Adrenal gland (tissue), 12 donors: ENCODE measurements around the gene CHD8. TPM values are rescaled to one million over a fixed set of nuclear protein-coding genes. Genes with fewer than 3 reads are reported as not detected.
A peak's percentile ranks its signal among the peaks of the same experiment; 100 is the strongest.

Source experiments
- DNase-seq, 7 donors: peaks; one replicate each; pipeline ENCODE4 v3.0.0-alpha.2; 2019 to 2020
- H3K27ac ChIP-seq, 5 donors: fragments of 200-600 bp; sonication (generic) in 4 of 5; 1 replicate in 3 of 5; 2 replicates in 2 of 5; pipeline versions ENCODE4 v1.5.1 to v1.8.0; 2016 to 2020; ENCODE audit warnings: mild to moderate bottlenecking in 1 of 5
- H3K27me3 ChIP-seq: fragments of 200-600 bp; 2 replicates; pipeline ENCODE4 v1.8.0; 2021
- H3K36me3 ChIP-seq, 2 donors: fragments of 200-600 bp; replicated peaks in 1 of 2; 1 replicate in 1 of 2; 2 replicates in 1 of 2; pipeline versions ENCODE4 v1.5.1 to v1.8.0; 2018 to 2022
- H3K4me1 ChIP-seq, 2 donors: fragments of 200-600 bp; replicated peaks in 1 of 2; 1 replicate in 1 of 2; 2 replicates in 1 of 2; pipeline versions ENCODE4 v1.5.1 to v1.8.0; 2018 to 2021
- H3K4me3 ChIP-seq, 4 donors: fragments of 200-600 bp; sonication (generic) in 3 of 4; one replicate each; pipeline ENCODE4 v1.5.1; 2016 to 2018
- H3K9me3 ChIP-seq, 3 donors: fragments of 200-600 bp; sonication (generic) in 1 of 3; replicated peaks in 1 of 3; 1 replicate in 2 of 3; 2 replicates in 1 of 3; pipeline versions ENCODE4 v1.5.1 to v1.8.0; 2016 to 2021
- CTCF ChIP-seq, 6 experiments: fragments of 450-650 bp in 4 of 6; fragments of 200-600 bp in 2 of 6; sonication (generic) in 1 of 6; IDR thresholded peaks; 1 replicate in 5 of 6; 2 replicates in 1 of 6; pipeline versions ENCODE4 v1.5.1 to v1.8.0; 2016 to 2021; ENCODE audit warnings: antibody characterized with exemption in 6 of 6, mild to moderate bottlenecking in 2 of 6, moderate library complexity in 1 of 6
- POLR2A ChIP-seq, 2 donors: fragments of 450-650 bp; IDR thresholded peaks; one replicate each; pipeline ENCODE4 v1.6.1; 2017; ENCODE audit warnings: antibody characterized with exemption in 2 of 2, mild to moderate bottlenecking in 2 of 2, moderate library complexity in 1 of 2
- whole genome bisulfite sequencing, 4 donors: extraction: QIAGEN DNeasy Blood & Tissue Kit in 2 of 4; methylation state at CpG; one replicate each; pipeline versions ENCODE4 v1.1.5 to v1.1.7; 2013 to 2017; 5-methylcytosine and 5-hydroxymethylcytosine counted together
- intact Hi-C, 2 donors: fragments of 100-400 bp; cut with DNase I; formaldehyde crosslinking; loops; one replicate each; pipeline versions ENCODE4 v1.14.1 to v1.15.0; 2022 to 2023
- polyA plus RNA-seq, 3 donors: library from polyadenylated mRNA; stranded (reverse); fragments of 200-250 nt in 2 of 3; fragments of 350-450 nt in 1 of 3; fragmentation: Illumina TruSeq in 1 of 3; extraction: RNeasy Lipid Tissue Mini Kit (QIAGEN cat#74804) in 1 of 3; gene quantifications; one replicate each; pipeline ENCODE4 v1.2.3, GENCODE V29; 2013 to 2014
- total RNA-seq, 9 donors: library from RNA; depleted of rRNA in 4 of 9; stranded (reverse); fragments of >200 nt in 4 of 9; fragments of 120-200 nt in 1 of 9; fragmentation: NEBNext Ultra II Directional in 1 of 9; extraction: Animal tissue kit (Norgen Biotek cat#: 25700) in 1 of 9; gene quantifications; one replicate each; pipeline versions ENCODE4 v1.1.0 to v1.2.4, GENCODE V29; 2013 to 2023
- donor health status: healthy with polysubstance abuse.
- donor health status: Bipolar disorder and iron deficiency.
- donor health status: DM: yes; HTN: yes; CAD: no.
- donor health status: DM: no; HTN: no; CAD: no.
- donor health status: DM: no; HTN: no; CAD: no.
- donor health status: DM: yes; HTN: yes; CAD: no.

CHD8 gene
- total and polyA plus RNA-seq, 12 donors = 43.0 to 71.8 (median 59.0) TPM

GRCh38 chr14:21503376-21503775, 47.5 kb upstream of the CHD8 start:
- TF ChIP-seq POLR2A (IDR thresholded peaks at IDR 0.05) = no peak
- TF ChIP-seq CTCF (IDR thresholded peaks at IDR 0.05) = no peak
- no peak overlapping the region for H3K4me3 ChIP-seq
- no peak for DNase-seq
- no peak overlapping the region for H3K27ac ChIP-seq
- peaks cover 0 to 43% of the 10 kb centered on the region in 2 donors for H3K36me3 ChIP-seq
- intact Hi-C loops = no loop called here
- H3K27me3 ChIP-seq = no peaks in the 10 kb centered on the region
- H3K9me3 ChIP-seq = no peaks in the 10 kb centered on the region
- WGBS, 4 donors = 89 to 93% (median 91%) methylated on average over 4 of the region's 4 CpGs
- peaks cover 0 to 5% of the 10 kb centered on the region in 2 donors for H3K4me1 ChIP-seq

- peaks cover 0 to 61% of the 10 kb centered on the region in 2 donors for H3K36me3 ChIP-seq
- H3K27ac ChIP-seq = no peak overlapping the region
- H3K27me3 ChIP-seq = no peaks in the 10 kb centered on the region
- no peak for DNase-seq
- no peaks in the 10 kb centered on the region for H3K9me3 ChIP-seq
- intact Hi-C loops = no loop called here
- H3K4me1 ChIP-seq = peaks cover 0 to 5% of the 10 kb centered on the region in 2 donors
- TF ChIP-seq POLR2A (IDR thresholded peaks at IDR 0.05) = no peak
- TF ChIP-seq CTCF (IDR thresholded peaks at IDR 0.05) = no peak
- no peak overlapping the region for H3K4me3 ChIP-seq
- 83 to 91% (median 86%) methylated on average over 5 of the region's 5 CpGs for WGBS, 4 donors
These were observed 45.6 kb upstream of the CHD8 start for GRCh38 chr14:21501568-21501967.

GRCh38 chr14:21498540-21499526, 42.9 kb upstream of the CHD8 start:
- Histone ChIP-seq H3K4me1 (no peaks in the 10 kb centered on the region), H3K36me3 (peaks cover 0 to 86% of the 10 kb centered on the region in 2 donors), H3K27me3 (no peaks in the 10 kb centered on the region), H3K27ac (no peak overlapping the region), H3K4me3 (no peak overlapping the region), H3K9me3 (no peaks in the 10 kb centered on the region)
- 51 to 64% (median 60%) methylated on average over 5 of the region's 5 CpGs for WGBS, 4 donors
- DNase-seq = peak in 2 of 7 donors; percentile 20 to 27
- TF ChIP-seq POLR2A (IDR thresholded peaks at IDR 0.05) (no peak), CTCF (IDR thresholded peaks at IDR 0.05) (peak; percentile 31 to 60 (median 51))
- intact Hi-C loops = loop anchor here (5.0 to 10.0 kb wide), 2 partner anchors 56 to 58 kb away; no protein-coding TSS in a partner anchor

- DNase-seq = no peak
- TF ChIP-seq POLR2A (IDR thresholded peaks at IDR 0.05) (no peak), CTCF (IDR thresholded peaks at IDR 0.05) (no peak)
- Histone ChIP-seq H3K9me3 (no peaks in the 10 kb centered on the region), H3K4me3 (no peak overlapping the region), H3K27ac (no peak overlapping the region), H3K4me1 (no peaks in the 10 kb centered on the region), H3K27me3 (no peaks in the 10 kb centered on the region), H3K36me3 (peaks cover 0 to 90% of the 10 kb centered on the region in 2 donors)
- WGBS, 4 donors = 89 to 95% (median 94%) methylated on average over 2 of the region's 2 CpGs
- intact Hi-C loops = loop anchor here (5.0 to 10.0 kb wide), 2 partner anchors 58 to 61 kb away; no protein-coding TSS in a partner anchor
These were observed 40.5 kb upstream of the CHD8 start for GRCh38 chr14:21496453-21496852.
